GM18517 (cell line): Measurements from ENCODE around the gene LSS.
"Not testable (repeated sequence)": the region's sequence is repeated elsewhere in the genome, so short reads cannot be mapped to it uniquely, and the experiment has no call there.

Experiments used
- ATAC-seq: cut with Tn5 transposase; IDR thresholded peaks from one replicate; pipeline ENCODE4 v1.9.1; 2021; ENCODE audit warnings: mild to moderate bottlenecking, moderate library complexity; ENCODE audit not compliant: unreplicated experiment

LSS gene

DNA sequence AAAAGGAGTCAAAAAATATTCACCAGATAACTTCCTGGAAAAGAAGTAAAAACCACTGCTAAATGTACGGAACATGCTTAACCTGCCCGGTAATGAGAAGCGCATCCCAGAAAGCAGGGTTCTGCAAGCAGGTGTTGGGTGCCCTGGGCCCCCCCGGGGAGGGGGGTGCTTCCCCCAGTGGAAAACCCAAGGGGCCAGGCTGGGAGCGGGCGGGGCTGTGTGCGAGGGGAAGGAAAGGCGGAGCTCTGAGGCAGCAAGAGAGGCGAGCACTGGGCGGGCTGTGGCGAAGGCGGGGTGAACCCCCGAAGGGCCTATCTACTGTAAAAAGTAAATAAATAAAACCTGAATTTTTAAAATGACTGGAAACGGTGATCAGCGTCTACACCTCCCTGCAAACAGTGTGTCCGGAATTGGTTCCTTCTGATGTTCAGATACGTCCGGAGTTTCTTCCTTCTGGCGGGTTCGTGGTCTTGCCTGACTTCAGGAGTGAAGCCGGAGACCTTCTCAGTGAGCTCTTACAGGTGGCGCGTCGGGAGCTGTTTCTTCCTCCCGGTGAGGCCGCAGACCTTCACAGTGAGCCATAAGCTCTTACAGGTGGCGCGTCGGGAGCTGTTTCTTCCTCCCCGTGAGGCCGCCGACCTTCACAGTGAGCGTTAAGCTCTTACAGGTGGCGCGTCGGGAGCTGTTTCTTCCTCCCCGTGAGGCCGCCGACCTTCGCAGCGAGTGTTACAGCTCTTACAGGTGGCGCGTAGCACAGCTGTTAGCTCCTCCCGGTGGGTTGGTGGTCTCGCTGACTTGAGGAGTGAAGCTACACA lies 86.6 kb downstream of the LSS start:
- ATAC-seq = no peak

DNA sequence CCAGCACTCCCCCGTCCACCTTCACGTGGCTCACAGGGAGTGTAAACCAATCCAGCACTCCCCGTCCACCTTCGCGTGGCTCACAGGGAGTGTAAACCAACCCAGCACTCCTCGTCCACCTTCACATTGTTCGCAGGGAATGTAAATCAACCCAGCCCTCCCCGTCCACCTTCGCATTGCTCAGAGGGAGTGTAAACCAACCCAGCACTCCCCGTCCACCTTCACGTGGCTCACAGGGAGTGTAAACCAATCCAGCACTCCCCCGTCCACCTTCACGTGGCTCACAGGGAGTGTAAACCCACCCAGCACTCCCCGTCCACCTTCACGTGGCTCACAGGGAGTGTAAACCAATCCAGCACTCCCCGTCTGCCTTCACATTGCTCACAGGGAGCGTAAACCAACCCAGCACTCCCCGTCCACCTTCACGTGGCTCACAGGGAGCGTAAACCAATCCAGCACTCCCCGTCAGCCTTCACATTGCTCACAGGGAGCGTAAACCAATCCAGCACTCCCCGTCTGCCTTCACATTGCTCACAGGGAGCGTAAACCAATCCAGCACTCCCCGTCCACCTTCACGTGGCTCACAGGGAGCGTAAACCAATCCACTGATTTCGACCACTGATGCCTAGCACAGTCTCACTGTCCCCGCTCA lies 88.1 kb downstream of the LSS start:
- not testable (repeated sequence) for ATAC-seq

- no peak for ATAC-seq
Measured at GRCh38 chr21:46139686-46140085, 88.9 kb downstream of the LSS start.

- no peak for ATAC-seq
Measured at GRCh38 chr21:46138383-46138970, 90.1 kb downstream of the LSS start.
